Hindlimb muscle (tissue), 1 donor: ENCODE measurements around the gene CAMKMT. TPM values are rescaled to one million over a fixed set of nuclear protein-coding genes. Genes with fewer than 3 reads are reported as not detected.

Experiments used
- DNase-seq: peaks from one replicate; pipeline ENCODE4 v3.0.0-alpha.2; 2013
- polyA plus RNA-seq: library from polyadenylated mRNA; unstranded; fragments of 120-200 nt; gene quantifications from one replicate; pipeline ENCODE4 v1.2.1, GENCODE V29; 2013; ENCODE audit not compliant: insufficient read length

Gene CAMKMT
- polyA plus RNA-seq, 1 donor, result 4.3 TPM

DNA sequence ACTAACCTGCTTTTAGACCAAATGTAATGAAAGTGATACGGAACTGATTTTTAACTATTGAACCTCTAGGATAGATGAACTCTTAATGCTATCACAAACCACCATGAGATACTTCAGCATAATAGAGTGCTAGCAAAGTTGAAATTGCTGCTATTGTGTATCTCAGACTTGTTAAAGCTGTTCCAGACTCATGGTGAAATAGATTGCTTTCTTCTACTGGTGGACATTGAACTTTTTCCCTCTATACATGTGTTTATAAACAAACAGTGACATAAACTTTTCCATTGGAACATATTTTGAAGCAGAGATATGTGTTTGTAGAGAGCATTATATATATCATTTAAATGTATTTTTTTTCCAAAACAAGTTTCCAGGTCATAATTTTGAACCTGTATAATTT is 157.3 kb downstream of the CAMKMT start:
- no peak for DNase-seq

- no peak for DNase-seq
Observed at GRCh38 chr2:44522846-44523245, 161.1 kb downstream of the CAMKMT start.

DNA sequence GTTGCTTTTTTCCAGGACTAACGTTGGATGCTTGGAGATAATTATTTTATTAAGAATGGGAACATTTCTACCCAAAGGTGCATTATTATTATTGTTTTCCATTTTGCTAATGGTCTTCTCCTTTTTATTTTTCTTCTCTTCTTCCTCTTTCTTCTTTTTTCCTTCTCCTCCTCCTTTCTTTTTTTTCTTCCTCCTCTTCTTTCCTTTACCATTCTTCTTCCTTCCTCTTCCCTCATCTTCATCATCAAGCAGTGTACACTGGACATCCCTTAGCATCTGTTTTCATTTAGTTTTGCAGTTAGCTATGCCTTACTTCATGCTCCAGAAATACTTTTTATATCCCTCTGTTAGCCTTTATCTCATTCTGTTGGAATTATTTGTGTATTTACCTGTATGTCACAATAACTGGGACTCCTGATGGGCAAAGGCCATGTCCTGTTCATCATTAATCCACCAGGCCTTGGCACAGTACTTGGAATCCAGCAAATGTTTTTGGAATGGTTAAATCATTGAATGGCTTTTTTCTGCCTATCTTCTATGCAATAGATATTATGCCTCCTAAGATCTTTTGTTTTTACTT is 162.7 kb downstream of the CAMKMT start:
- DNase-seq, result no peak

DNA sequence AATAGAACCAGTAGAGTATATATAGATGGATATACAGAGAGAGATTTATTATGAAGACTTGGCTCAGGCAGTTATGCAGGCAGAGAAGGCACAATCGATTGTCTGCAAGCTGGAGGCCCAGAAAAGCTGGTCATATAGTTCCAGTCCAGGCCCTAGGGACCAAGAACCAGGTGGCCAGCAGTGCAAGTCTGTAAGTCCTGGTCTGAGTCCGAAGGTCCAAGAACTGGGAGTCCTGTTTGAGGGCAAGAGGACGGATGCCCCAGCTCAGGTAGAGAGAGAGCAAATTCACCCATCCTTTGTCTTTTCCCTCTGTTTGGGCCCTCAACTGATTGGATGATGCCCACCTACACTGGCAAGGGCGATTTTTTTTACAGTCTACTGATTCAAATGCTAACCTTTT is 164.6 kb downstream of the CAMKMT start:
- no peak for DNase-seq

GRCh38 chr2:44528595-44528994 is 166.8 kb downstream of the CAMKMT start:
- DNase-seq, result no peak

DNA sequence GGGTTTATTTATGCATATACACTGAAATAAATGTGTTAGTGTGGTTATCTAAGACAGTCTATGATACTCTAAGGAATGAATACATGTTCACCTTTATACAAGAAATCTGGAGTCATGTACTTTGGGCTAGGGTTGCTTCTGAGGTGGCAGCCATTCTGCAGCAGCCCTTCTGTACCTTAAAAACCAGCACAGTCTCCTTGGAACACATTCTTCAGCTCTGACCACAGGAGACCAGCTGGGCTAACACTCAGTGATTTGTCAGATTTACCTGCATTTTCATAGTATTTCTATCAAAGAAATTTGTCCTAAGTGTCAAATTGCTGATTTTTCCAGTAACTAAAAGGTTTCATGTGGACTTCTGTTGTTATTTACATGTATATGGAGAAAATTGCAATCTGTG is 167.7 kb downstream of the CAMKMT start:
- no peak for DNase-seq

GRCh38 chr2:44531289-44531688 is 169.5 kb downstream of the CAMKMT start:
- no peak for DNase-seq

GRCh38 chr2:44532031-44532430 is 170.3 kb downstream of the CAMKMT start:
- DNase-seq, result no peak

- DNase-seq, result no peak
Observed at GRCh38 chr2:44533508-44533907, 171.8 kb downstream of the CAMKMT start.

DNA sequence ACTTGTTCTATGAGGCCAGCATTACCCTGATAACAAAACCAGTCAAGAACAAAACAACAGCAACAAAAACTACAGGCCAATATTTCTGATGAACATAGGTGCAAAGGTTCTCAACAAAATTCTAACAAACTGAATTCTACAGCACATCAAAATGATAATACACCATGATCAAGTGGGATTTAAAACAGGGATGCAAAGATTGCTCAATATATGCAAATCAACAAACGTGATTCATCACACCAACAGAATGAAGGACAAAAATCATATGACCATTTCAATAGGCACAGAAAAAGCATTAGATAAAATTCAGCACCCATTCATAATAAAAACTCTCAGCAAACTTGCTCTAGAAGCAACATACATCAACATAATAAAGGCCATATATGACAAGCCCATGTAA is 173.6 kb downstream of the CAMKMT start:
- DNase-seq, result no peak

DNA sequence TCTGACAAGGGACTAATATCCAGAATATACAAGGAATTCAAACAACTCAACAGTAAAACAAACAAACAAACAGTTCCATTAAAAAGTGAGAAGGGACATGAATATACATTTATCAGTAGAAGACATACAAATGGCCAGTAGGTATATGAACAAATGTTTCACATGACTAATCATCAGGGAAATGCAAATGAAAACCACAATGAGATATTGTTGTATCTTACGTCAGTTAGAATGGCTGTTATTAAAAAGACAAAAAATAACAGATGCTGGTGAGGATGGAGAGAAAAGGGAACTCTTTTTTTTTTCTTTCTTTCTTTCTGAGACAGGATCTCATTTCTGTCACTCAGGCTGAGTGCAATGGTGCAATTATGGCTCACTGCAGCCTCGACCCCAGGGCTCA is 175.5 kb downstream of the CAMKMT start:
- no peak for DNase-seq

DNA sequence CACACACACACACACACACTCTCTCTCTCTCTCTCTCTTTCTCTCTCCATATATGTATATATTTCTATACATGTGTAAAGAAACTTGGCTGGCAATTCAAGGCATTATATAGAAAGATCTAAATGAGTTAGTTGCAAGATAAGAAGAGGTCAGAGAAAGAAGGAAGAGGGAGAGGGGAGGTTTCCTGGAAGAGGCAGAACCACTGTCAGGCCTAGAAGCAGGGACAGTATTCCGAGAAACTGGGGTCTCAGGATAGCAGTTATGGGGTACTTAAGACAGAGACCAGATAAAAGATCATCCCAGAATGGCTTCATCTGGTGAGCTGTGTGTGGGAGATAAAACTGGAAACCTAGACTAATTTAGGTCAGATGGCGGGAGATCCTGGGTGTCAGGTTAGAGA is 180.8 kb downstream of the CAMKMT start:
- DNase-seq, result no peak

DNA sequence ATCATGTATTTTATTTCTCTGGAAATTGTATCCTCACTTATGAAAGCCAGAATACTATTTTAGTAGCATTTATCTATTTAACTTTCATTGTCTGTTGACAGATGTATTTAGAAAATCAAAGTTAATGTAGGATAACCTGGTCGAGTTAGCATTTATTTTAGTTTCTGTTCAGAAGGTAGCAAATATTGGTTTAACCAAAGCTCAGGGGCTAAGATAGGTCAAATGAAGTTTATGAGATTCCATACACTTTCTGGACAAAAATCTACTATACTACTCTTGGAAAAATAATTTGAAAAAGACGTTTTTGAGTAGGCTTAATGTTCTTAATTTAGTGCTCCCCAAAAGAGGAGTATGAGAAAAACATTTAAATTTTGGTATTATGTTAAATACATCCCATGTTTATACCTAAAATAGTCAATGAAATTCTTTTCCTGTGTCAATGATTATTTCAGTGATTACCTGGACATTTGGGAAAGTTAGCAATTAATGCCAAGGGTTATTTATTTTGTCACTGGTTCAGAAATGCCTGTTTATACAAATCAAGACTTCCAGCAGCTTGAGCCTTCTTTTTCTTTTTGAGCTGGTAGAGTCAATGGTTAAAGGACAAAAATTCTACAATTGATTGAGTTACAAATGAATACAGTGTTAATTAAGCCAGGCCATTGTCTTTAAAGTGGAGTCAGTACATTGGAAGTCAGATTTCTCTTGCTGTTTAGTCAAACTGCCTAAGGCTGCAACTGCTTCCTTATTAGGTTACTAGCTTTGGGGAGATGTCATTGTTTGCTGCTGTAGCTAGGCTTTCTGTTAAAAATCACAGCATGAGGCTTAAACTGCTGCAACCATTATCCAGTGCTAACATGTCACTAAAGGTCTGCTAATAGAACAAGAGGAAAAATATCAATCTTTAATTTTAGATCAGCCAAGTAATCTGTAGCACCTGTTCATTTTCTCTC is 182.3 kb downstream of the CAMKMT start:
- no peak for DNase-seq

GRCh38 chr2:44545005-44545404 is 183.3 kb downstream of the CAMKMT start:
- DNase-seq, result no peak

GRCh38 chr2:44546459-44547127 is 184.8 kb downstream of the CAMKMT start:
- no peak for DNase-seq

- peak; percentile 4 for DNase-seq
Observed at GRCh38 chr2:44547718-44548117, 186.0 kb downstream of the CAMKMT start.

GRCh38 chr2:44548221-44549098 is 186.7 kb downstream of the CAMKMT start:
- no peak for DNase-seq

GRCh38 chr2:44549099-44549471 is 187.3 kb downstream of the CAMKMT start:
- DNase-seq, result peak; percentile 1

DNA sequence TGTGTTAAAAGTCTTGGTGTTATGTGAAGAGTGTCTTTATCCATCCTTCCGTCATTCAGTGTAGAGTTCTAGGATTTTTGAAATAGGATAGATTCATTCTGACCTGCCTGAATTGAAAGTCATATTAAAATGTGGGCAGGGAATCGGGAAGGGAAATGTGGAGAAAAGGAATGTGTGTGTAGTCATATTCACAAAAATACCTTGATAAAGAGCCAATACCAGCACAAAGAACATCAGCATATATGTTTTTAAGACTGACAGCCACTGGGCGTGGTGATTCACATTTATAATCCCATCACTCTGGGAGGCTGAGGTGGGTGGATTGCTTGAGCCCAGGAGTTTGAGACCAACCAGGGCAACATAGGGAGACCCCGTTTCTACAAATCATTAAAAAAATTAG is 188.1 kb downstream of the CAMKMT start:
- DNase-seq, result no peak

- no peak for DNase-seq
Observed at GRCh38 chr2:44550561-44550960, 188.8 kb downstream of the CAMKMT start.

GRCh38 chr2:44551497-44551896 is 189.8 kb downstream of the CAMKMT start:
- DNase-seq, result no peak

DNA sequence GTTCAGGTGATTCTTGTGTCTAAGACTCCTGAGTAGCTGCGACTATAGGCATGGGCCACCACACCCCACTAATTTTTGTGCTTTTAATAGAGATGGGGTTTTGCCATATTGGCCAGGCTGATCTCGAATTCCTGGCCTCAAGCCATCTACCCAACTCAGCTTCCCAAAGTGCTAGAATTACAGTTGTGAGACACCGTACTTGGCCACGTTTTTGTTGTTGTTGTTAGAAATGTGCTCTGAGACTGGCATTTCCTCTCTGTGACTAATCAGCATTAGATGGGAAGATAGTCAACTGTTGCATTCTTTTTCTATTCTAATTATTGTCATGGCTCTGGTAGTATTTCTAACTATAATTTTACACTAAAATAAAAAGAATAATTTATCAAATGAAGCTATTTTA is 191.7 kb downstream of the CAMKMT start:
- DNase-seq, result peak; percentile 3

DNA sequence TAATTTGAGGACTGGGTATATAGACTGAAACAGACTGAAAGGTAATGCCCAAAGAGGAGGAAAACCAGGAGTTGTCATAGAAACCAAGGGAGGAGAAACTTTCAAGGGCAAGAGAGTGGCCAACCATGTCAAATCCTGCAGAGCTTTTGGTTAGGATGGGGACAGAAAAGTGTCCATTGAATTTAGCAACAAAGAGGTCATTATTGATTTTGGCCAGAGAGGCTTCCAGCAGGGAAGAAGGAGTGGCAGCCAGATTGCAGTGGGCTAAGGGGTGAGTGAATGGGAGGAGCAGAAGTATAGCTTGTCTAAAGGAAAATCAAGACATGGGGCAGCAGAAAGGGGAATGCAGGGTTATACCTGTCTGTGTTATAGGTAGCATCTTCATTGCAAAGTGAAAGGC is 194.0 kb downstream of the CAMKMT start:
- no peak for DNase-seq
